ENCODE data around the gene S100A13. TPM values are rescaled to one million over a fixed set of nuclear protein-coding genes. Genes with fewer than 3 reads are reported as not detected.
"Not testable (repeated sequence)": the region's sequence is repeated elsewhere in the genome, so short reads cannot be mapped to it uniquely, and the experiment has no call there.

The S100A13 gene
- polyA plus RNA-seq, 3 donors from 2014 or later, result 1.5 to 9.7 (median 3.7) TPM

- H3K36me3 Mint-ChIP-seq, result peaks cover 16 to 46% (median 38%) of the 10 kb centered on the region in 3 donors
- peaks cover 0 to 5% (median 0%) of the 10 kb centered on the region in 3 donors for H3K27me3 Mint-ChIP-seq (ENCODE audit: low read depth in 3 of 3)
- peaks cover 48 to 71% of the 10 kb centered on the region in 2 donors for H3K4me1 Mint-ChIP-seq
- no peak for DNase-seq
- no peak overlapping the region for H3K4me3 Mint-ChIP-seq
- H3K27ac Mint-ChIP-seq, result peak overlapping the region in 1 of 6 donors; percentile 31
- no peaks in the 10 kb centered on the region for H3K9me3 Mint-ChIP-seq
Measured at GRCh38 chr1:153642161-153642560, 14.9 kb upstream of the S100A13 start.

GRCh38 chr1:153640861-153641260 lies 13.6 kb upstream of the S100A13 start:
- Mint-ChIP-seq H3K36me3 (peaks cover 21 to 45% (median 41%) of the 10 kb centered on the region in 3 donors), H3K27me3 (ENCODE audit: low read depth in 3 of 3) (peaks cover 0 to 5% (median 0%) of the 10 kb centered on the region in 3 donors), H3K4me3 (no peak overlapping the region)

GRCh38 chr1:153640213-153640612 lies 12.9 kb upstream of the S100A13 start:
- peaks cover 45 to 68% of the 10 kb centered on the region in 2 donors for H3K4me1 Mint-ChIP-seq
- not testable (repeated sequence) for H3K9me3 Mint-ChIP-seq; H3K27ac Mint-ChIP-seq; H3K27me3 Mint-ChIP-seq (ENCODE audit: low read depth in 3 of 3); H3K4me3 Mint-ChIP-seq; DNase-seq
- H3K36me3 Mint-ChIP-seq, result peaks cover 21 to 39% (median 35%) of the 10 kb centered on the region in 3 donors

More at GRCh38 chr1:153640861-153641260, 13.6 kb upstream of the S100A13 start:
- Mint-ChIP-seq H3K9me3 (no peaks in the 10 kb centered on the region), H3K27ac (peak overlapping the region in 1 of 6 donors; percentile 40), H3K4me1 (peaks cover 46 to 69% of the 10 kb centered on the region in 2 donors)
- no peak for DNase-seq

- Mint-ChIP-seq H3K27ac (no peak overlapping the region), H3K27me3 (ENCODE audit: low read depth in 3 of 3) (peaks cover 0 to 5% (median 3%) of the 10 kb centered on the region in 3 donors), H3K9me3 (no peaks in the 10 kb centered on the region), H3K36me3 (peaks cover 18 to 33% (median 28%) of the 10 kb centered on the region in 3 donors), H3K4me1 (peaks cover 46 to 68% of the 10 kb centered on the region in 2 donors), H3K4me3 (no peak overlapping the region)
- DNase-seq, result no peak
Measured at GRCh38 chr1:153639280-153639679, 12.0 kb upstream of the S100A13 start.

- Mint-ChIP-seq H3K27me3 (ENCODE audit: low read depth in 3 of 3) (peaks cover 4 to 11% (median 11%) of the 10 kb centered on the region in 3 donors), H3K9me3 (no peaks in the 10 kb centered on the region), H3K27ac (no peak overlapping the region), H3K4me3 (no peak overlapping the region), H3K4me1 (peaks cover 45 to 68% of the 10 kb centered on the region in 2 donors), H3K36me3 (peaks cover 10 to 26% (median 21%) of the 10 kb centered on the region in 3 donors)
- DNase-seq, result no peak
Measured at GRCh38 chr1:153638261-153638660, 11.0 kb upstream of the S100A13 start.

GRCh38 chr1:153636312-153636711 lies 9.0 kb upstream of the S100A13 start:
- Mint-ChIP-seq H3K36me3 (peaks cover 10 to 15% (median 14%) of the 10 kb centered on the region in 3 donors), H3K27me3 (ENCODE audit: low read depth in 3 of 3) (peaks cover 4 to 13% (median 7%) of the 10 kb centered on the region in 3 donors), H3K27ac (peak overlapping the region in 3 of 6 donors; percentile 34 to 88 (median 87)), H3K4me3 (peak overlapping the region in 3 of 5 donors; percentile 78 to 85 (median 81)), H3K4me1 (peaks cover 40 to 55% of the 10 kb centered on the region in 2 donors), H3K9me3 (no peaks in the 10 kb centered on the region)
- DNase-seq, result no peak

- Mint-ChIP-seq H3K4me1 (peaks cover 36 to 51% of the 10 kb centered on the region in 2 donors), H3K27ac (peak overlapping the region; percentile 34 to 88 (median 80)), H3K36me3 (peaks cover 10 to 11% (median 11%) of the 10 kb centered on the region in 3 donors), H3K4me3 (peak overlapping the region; percentile 69 to 85 (median 78)), H3K9me3 (no peaks in the 10 kb centered on the region), H3K27me3 (ENCODE audit: low read depth in 3 of 3) (peaks cover 4 to 13% (median 7%) of the 10 kb centered on the region in 3 donors)
- DNase-seq, result no peak
Measured at GRCh38 chr1:153635872-153636271, 8.6 kb upstream of the S100A13 start.

- Mint-ChIP-seq H3K27me3 (ENCODE audit: low read depth in 3 of 3) (peaks cover 4 to 14% (median 8%) of the 10 kb centered on the region in 3 donors), H3K27ac (peak within 1 kb of the TSS; percentile 99 to 100 (median 100)), H3K4me1 (peaks cover 36 to 48% of the 10 kb centered on the region in 2 donors), H3K9me3 (no peaks in the 10 kb centered on the region), H3K4me3 (peak within 1 kb of the TSS; percentile 98 to 100 (median 99)), H3K36me3 (peaks cover 10 to 11% (median 11%) of the 10 kb centered on the region in 3 donors)
- peak; percentile 97 to 98 (median 98) for DNase-seq
Measured at GRCh38 chr1:153633754-153634665, 6.7 kb upstream of the S100A13 start, which contains the start of gene CHTOP. CHTOP (plus strand) TSS chr1:153634066; CDS start chr1:153636589, 2,523 bp downstream.

- Mint-ChIP-seq H3K27ac (peak overlapping the region; percentile 99 to 100 (median 100)), H3K9me3 (no peaks in the 10 kb centered on the region), H3K36me3 (peaks cover 10 to 11% (median 11%) of the 10 kb centered on the region in 3 donors), H3K4me3 (peak overlapping the region; percentile 98 to 100 (median 99)), H3K4me1 (peaks cover 36 to 48% of the 10 kb centered on the region in 2 donors), H3K27me3 (ENCODE audit: low read depth in 3 of 3) (peaks cover 4 to 14% (median 11%) of the 10 kb centered on the region in 3 donors)
- no peak for DNase-seq
Measured at GRCh38 chr1:153633161-153633753, 6.0 kb upstream of the S100A13 start.

GRCh38 chr1:153631047-153632022 lies 4.0 kb upstream of the S100A13 start:
- Mint-ChIP-seq H3K4me1 (peaks cover 30 to 46% of the 10 kb centered on the region in 2 donors), H3K36me3 (no peaks in the 10 kb centered on the region), H3K27me3 (ENCODE audit: low read depth in 3 of 3) (peaks cover 4 to 14% (median 13%) of the 10 kb centered on the region in 3 donors), H3K27ac (peak overlapping the region in 1 of 6 donors; percentile 61), H3K4me3 (no peak overlapping the region), H3K9me3 (no peaks in the 10 kb centered on the region)
- no peak for DNase-seq

GRCh38 chr1:153630384-153630783 lies 3.1 kb upstream of the S100A13 start:
- Mint-ChIP-seq H3K36me3 (no peaks in the 10 kb centered on the region), H3K27ac (no peak overlapping the region), H3K27me3 (ENCODE audit: low read depth in 3 of 3) (peaks cover 4 to 16% (median 13%) of the 10 kb centered on the region in 3 donors), H3K4me3 (no peak overlapping the region), H3K4me1 (peaks cover 23 to 44% of the 10 kb centered on the region in 2 donors), H3K9me3 (no peaks in the 10 kb centered on the region)
- no peak for DNase-seq

- Mint-ChIP-seq H3K4me3 (no peak overlapping the region), H3K9me3 (no peaks in the 10 kb centered on the region)
Measured at GRCh38 chr1:153629971-153630370, 2.7 kb upstream of the S100A13 start.

GRCh38 chr1:153629343-153629665 lies 2.0 kb upstream of the S100A13 start:
- no peak overlapping the region for H3K4me3 Mint-ChIP-seq
- H3K27ac Mint-ChIP-seq, result no peak overlapping the region
- no peak for DNase-seq

More at GRCh38 chr1:153629971-153630370, 2.7 kb upstream of the S100A13 start:
- no peak overlapping the region for H3K27ac Mint-ChIP-seq
- no peaks in the 10 kb centered on the region for H3K36me3 Mint-ChIP-seq
- H3K4me1 Mint-ChIP-seq, result peaks cover 21 to 40% of the 10 kb centered on the region in 2 donors
- no peak for DNase-seq
- peaks cover 4 to 16% (median 13%) of the 10 kb centered on the region in 3 donors for H3K27me3 Mint-ChIP-seq (ENCODE audit: low read depth in 3 of 3)

More at GRCh38 chr1:153629343-153629665, 2.0 kb upstream of the S100A13 start:
- H3K4me1 Mint-ChIP-seq, result peaks cover 16 to 34% of the 10 kb centered on the region in 2 donors
- H3K36me3 Mint-ChIP-seq, result peaks cover 0 to under 1% (median 0%) of the 10 kb centered on the region in 3 donors
- H3K27me3 Mint-ChIP-seq (ENCODE audit: low read depth in 3 of 3), result peaks cover 4 to 13% (median 13%) of the 10 kb centered on the region in 3 donors
- no peaks in the 10 kb centered on the region for H3K9me3 Mint-ChIP-seq
